ENCODE measurements around the gene SARS1. TPM values are rescaled to one million over a fixed set of nuclear protein-coding genes. Genes with fewer than 3 reads are reported as not detected.

Gene SARS1
- total RNA-seq, 4 donors from 2014 or later: 83.2 to 158 (median 102) TPM

GRCh38 chr1:109259674-109260557 lies 46.2 kb downstream of the SARS1 start:
- no peaks in the 10 kb centered on the region for H3K27me3 ChIP-seq
- no peak overlapping the region for H3K27ac ChIP-seq
- H3K4me3 ChIP-seq: no peak overlapping the region
- peaks cover 0 to 11% (median 0%) of the 10 kb centered on the region in 4 donors for H3K4me1 ChIP-seq
- H3K36me3 ChIP-seq: no peaks in the 10 kb centered on the region
- no peak for DNase-seq
- TF ChIP-seq POLR2A (IDR thresholded peaks at IDR 0.05) (no peak), CTCF (IDR thresholded peaks at IDR 0.05) (no peak)
- H3K9me3 ChIP-seq: no peaks in the 10 kb centered on the region

- H3K27me3 ChIP-seq: no peaks in the 10 kb centered on the region
- no peak overlapping the region for H3K27ac ChIP-seq
- no peaks in the 10 kb centered on the region for H3K9me3 ChIP-seq
- DNase-seq: no peak
- H3K4me1 ChIP-seq: peaks cover 0 to 5% (median 0%) of the 10 kb centered on the region in 4 donors
- H3K4me3 ChIP-seq: no peak overlapping the region
- no peaks in the 10 kb centered on the region for H3K36me3 ChIP-seq
- TF ChIP-seq CTCF (IDR thresholded peaks at IDR 0.05) (no peak), POLR2A (IDR thresholded peaks at IDR 0.05) (no peak)
Observed at GRCh38 chr1:109261006-109261405, 47.3 kb downstream of the SARS1 start.

DNA sequence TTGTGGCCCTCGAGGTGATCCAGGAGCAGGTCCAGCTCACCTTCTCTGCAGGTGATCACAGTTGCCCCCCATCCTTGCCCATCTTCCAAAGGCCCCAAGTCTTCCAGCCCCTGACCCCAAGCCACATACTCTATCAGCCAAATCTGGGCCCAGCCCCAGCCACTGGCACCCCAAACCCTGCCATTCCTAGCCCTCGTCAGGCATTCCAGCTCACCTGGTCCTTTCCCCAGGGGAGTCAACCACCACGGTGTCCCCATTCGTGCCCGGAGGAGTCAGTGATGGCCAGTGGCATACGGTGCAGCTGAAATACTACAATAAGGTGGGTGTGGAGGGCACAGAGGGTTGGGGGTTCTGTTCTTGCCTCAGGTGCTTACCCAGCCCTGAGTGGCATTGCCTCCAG lies 47.9 kb downstream of the SARS1 start:
- TF ChIP-seq CTCF (IDR thresholded peaks at IDR 0.05): no peak
- Histone ChIP-seq H3K4me1 (peaks cover 0 to 5% (median 0%) of the 10 kb centered on the region in 4 donors), H3K36me3 (no peaks in the 10 kb centered on the region), H3K27ac (no peak overlapping the region), H3K27me3 (no peaks in the 10 kb centered on the region), H3K4me3 (no peak overlapping the region), H3K9me3 (no peaks in the 10 kb centered on the region)
- DNase-seq: no peak

DNA sequence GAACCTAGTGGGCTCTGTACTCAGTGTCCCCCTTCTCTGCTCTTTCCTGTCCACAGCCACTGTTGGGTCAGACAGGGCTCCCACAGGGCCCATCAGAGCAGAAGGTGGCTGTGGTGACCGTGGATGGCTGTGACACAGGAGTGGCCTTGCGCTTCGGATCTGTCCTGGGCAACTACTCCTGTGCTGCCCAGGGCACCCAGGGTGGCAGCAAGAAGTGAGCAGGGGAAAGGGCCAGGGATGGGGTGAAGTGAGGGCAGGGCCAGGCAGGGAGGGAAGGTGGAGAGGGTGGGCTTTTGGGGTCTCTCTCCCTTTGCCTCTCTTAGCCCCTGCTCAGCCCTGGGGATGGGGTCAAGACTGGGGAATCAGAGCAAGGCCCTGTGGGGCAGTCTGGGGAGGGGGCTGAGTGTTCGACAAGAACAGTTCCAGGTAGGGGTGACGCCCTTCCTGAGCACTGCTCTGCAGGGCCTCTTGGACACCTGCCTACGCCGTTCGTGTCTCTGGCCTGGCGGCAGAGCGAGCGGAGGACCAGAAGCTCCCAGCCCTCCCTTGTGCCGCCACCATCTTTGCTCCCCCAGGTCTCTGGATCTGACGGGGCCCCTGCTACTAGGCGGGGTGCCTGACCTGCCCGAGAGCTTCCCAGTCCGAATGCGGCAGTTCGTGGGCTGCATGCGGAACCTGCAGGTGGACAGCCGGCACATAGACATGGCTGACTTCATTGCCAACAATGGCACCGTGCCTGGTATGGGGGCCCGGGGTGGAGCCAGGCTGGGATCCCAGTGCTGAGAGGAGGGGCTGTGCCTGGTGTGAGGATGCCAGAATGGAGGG lies 48.7 kb downstream of the SARS1 start:
- Histone ChIP-seq H3K9me3 (no peaks in the 10 kb centered on the region), H3K27ac (no peak overlapping the region), H3K4me3 (no peak overlapping the region), H3K36me3 (no peaks in the 10 kb centered on the region), H3K27me3 (no peaks in the 10 kb centered on the region), H3K4me1 (peaks cover 0 to 5% (median 0%) of the 10 kb centered on the region in 4 donors)
- TF ChIP-seq POLR2A (IDR thresholded peaks at IDR 0.05): no peak
- TF ChIP-seq CTCF (IDR thresholded peaks at IDR 0.05): no peak
- no peak for DNase-seq

DNA sequence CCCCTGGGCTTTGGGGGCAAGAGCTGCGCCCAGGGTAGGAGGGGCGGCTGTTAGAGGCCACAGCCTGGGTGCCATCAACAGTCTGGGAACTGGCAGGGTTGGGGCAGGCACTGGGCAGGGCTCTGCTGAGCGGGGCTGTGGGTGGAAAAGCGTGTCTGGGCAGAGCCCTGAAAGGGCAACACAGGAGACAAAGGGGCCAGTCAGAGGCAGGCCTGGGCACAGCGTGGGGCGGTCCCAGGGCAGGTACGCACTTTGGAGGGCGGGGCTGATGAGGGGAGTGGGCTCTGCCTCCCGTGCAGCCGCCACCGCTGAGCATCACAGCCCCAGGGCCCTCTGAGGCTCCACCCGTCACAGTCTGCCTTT lies 49.5 kb downstream of the SARS1 start:
- no peak for DNase-seq
- Histone ChIP-seq H3K4me1 (peaks cover 0 to 5% (median 0%) of the 10 kb centered on the region in 4 donors), H3K9me3 (no peaks in the 10 kb centered on the region), H3K36me3 (no peaks in the 10 kb centered on the region), H3K27me3 (no peaks in the 10 kb centered on the region), H3K4me3 (no peak overlapping the region), H3K27ac (no peak overlapping the region)
- TF ChIP-seq CTCF (IDR thresholded peaks at IDR 0.05) (no peak), POLR2A (IDR thresholded peaks at IDR 0.05) (no peak)

All from Peyer's patch (tissue), 4 donors.